Epithelial cell of proximal tubule (primary cell): ENCODE results near the gene PLSCR3. TPM values are rescaled to one million over a fixed set of nuclear protein-coding genes. Genes with fewer than 3 reads are reported as not detected.

ENCODE experiments used
- DNase-seq: peaks from one replicate; pipeline ENCODE4 v3.0.0-alpha.2; 2011; ENCODE audit warnings: low read depth
- H3K4me3 ChIP-seq: 2 replicates; pipeline ENCODE4 v1.5.1; 2011; ENCODE audit warnings: low read depth, mild to moderate bottlenecking, low read length
- CTCF ChIP-seq: conservative IDR thresholded peaks from 2 replicates; pipeline ENCODE4 v1.5.1; 2012; ENCODE audit warnings: low read depth, mild to moderate bottlenecking, low read length
- total RNA-seq: library from RNA; depleted of rRNA; stranded (reverse); fragments of >200 nt; gene quantifications from 2 replicates; pipeline ENCODE4 v1.2.3, GENCODE V29; 2015

Gene PLSCR3
- total RNA-seq, 1 donor from 2014 or later: 59.0 TPM

DNA sequence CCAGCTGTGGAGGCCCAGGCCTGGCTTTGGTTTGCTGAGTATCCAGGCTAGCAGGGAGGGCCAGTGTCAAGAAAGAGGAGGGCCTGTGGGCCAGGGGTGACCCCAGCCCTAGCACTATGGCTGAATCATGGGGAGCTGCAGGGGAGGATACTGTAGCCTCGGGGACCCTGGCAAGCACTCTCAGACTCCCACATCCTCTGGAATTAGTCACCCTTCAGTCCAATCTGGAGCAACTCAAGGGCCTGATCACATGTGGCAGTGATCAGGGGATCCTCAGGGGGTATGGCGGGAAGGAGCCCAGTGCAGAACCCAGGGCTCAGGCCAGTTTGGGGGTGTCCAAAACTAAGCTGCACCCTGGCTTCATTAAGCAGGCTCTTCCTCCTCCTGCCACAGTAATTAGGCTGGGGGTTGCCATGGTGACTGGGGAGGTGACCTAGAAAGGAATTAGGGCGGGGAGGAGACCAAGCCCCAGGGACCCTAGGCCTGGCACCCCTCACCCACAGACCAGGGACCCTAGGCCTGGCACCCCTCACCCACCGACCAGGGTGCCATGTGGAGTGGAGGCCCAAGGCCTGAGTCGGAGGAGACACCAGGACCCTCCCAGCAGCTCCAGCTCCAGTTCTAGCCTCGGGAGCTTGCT is 19.1 kb upstream of the PLSCR3 start:
- H3K4me3 ChIP-seq: no peak overlapping the region
- TF ChIP-seq CTCF: no peak
- no peak for DNase-seq

- H3K4me3 ChIP-seq: no peak overlapping the region
- no peak for DNase-seq
- TF ChIP-seq CTCF: no peak
Measured at GRCh38 chr17:7411427-7411750, 17.1 kb upstream of the PLSCR3 start.

DNA sequence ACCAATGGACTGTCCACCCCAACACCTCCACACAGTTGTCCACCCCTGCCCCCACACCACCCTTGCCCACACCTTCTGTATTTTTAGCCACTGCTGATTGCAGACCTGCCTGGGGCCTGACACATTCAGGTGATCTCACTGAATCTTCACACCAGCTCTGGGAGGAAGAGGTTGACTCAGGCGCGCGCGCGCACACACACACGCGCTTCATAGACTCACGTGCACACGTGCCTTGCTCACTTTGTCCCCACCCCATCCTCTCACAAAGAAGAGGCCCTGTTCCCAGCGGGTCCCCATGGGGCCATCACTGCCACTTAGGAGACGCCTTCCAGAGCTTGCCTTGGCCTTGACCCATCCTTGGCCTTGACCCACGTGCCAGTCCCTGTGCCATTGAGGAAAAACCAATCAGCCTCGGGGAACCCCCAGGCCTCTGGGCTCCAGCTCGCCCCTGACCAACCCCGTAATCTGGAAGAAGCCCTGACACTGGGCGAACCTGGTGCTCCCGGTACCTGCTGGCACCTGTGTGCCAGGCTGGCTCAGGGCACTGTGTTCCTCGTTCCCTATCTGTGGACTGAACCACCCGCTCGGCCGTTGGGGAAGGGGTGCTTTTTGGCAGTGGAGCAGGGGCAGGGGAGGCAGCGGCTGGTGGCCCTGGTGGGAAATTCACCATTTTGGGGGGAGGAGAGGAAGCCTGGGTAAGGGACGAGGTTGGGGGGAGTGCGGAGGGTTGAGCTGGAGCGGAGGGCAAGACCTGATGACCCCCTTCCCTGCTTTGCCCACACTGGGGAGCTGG is 16.5 kb upstream of the PLSCR3 start:
- no peak overlapping the region for H3K4me3 ChIP-seq
- TF ChIP-seq CTCF: no peak
- no peak for DNase-seq

DNA sequence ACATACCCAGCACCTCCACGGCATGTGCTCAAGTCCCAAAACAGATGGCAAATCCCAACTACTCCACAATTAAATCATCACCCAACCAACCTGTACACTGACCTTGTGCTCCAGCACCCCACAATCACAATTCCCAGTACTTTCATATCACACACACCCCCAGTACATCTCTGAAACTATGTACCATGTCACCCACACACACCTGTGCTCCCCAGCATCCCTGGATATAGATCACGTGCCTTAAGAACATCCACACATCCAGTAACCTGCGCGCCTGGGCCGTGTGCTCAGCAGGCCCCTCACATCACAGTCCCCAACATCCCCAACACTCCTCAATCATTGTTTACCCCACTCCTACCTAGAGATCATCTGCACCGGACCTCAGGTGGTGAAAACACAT is 15.4 kb upstream of the PLSCR3 start:
- no peak for DNase-seq
- no peak for TF ChIP-seq CTCF
- no peak overlapping the region for H3K4me3 ChIP-seq

GRCh38 chr17:7408863-7409262 is 14.5 kb upstream of the PLSCR3 start:
- TF ChIP-seq CTCF: no peak
- H3K4me3 ChIP-seq: no peak overlapping the region
- DNase-seq: no peak

GRCh38 chr17:7408252-7408727 is 14.0 kb upstream of the PLSCR3 start:
- TF ChIP-seq CTCF: no peak
- no peak overlapping the region for H3K4me3 ChIP-seq
- DNase-seq: no peak
